Endothelial cell of umbilical vein (primary cell): ENCODE results near the gene PTPRK. TPM values are rescaled to one million over a fixed set of nuclear protein-coding genes. Genes with fewer than 3 reads are reported as not detected.

ENCODE experiments used
- BruUV-seq: library from RNA; stranded (reverse); fragments of 400-500 nt; replicated peaks from 2 replicates; lab custom pipeline; 2021; lab: Mats Ljungman, UMichigan
- CTCF ChIA-PET: fragments of 300-600, 350-600 bp; sonication (Branson Sonifier 250); formaldehyde crosslinking; loops from one replicate; lab custom pipeline; 2021; ENCODE audit warnings: antibody characterized with exemption, inconsistent platforms; lab: Charles Lee
- POLR2A ChIA-PET: fragments of 300-600, 350-600 bp; sonication (Branson Sonifier 250); formaldehyde crosslinking; loops from one replicate; lab custom pipeline; 2021; ENCODE audit warnings: antibody characterized with exemption, inconsistent platforms; lab: Charles Lee
- DNase-seq: peaks from one replicate; pipeline ENCODE4 v3.0.0-alpha.2; 2011; ENCODE audit warnings: low read depth, low spot score
- FAIRE-seq: peaks from 2 replicates; lab custom pipeline; 2011; peaks lifted over from hg19 to GRCh38; lab: Jason Lieb, UNC
- H2AFZ ChIP-seq: 2 replicates; pipeline ENCODE4 v1.6.0; 2012; ENCODE audit warnings: low read depth, low read length, control low read depth, inconsistent platforms
- H3K27ac ChIP-seq: 2 replicates; pipeline ENCODE4 v1.5.1; 2011; ENCODE audit warnings: low read depth, mild to moderate bottlenecking, control low read depth, low read length, moderate library complexity; ENCODE audit not compliant: insufficient read depth
- H3K27me3 ChIP-seq, 2 experiments: 2 replicates each; pipeline versions ENCODE4 v1.6.0 to v1.6.1; 2011; ENCODE audit warnings: low read length in 2 of 2, mixed read lengths in 1 of 2; ENCODE audit not compliant: control insufficient read depth in 2 of 2, insufficient read depth in 2 of 2
- H3K36me3 ChIP-seq, 2 experiments: 2 replicates in 1 of 2; 3 replicates in 1 of 2; pipeline ENCODE4 v1.5.1; 2011; ENCODE audit warnings: low read length in 2 of 2, mild to moderate bottlenecking in 1 of 2, moderate library complexity in 1 of 2; ENCODE audit not compliant: control insufficient read depth in 2 of 2, insufficient read depth in 2 of 2; ENCODE audit errors: extremely low read depth in 1 of 2
- H3K4me1 ChIP-seq: 3 replicates; pipeline ENCODE4 v1.5.1; 2011; ENCODE audit warnings: mild to moderate bottlenecking, low read length; ENCODE audit not compliant: control insufficient read depth, insufficient read depth; ENCODE audit errors: extremely low read depth
- H3K4me2 ChIP-seq: 2 replicates; pipeline ENCODE4 v1.6.1; 2011; ENCODE audit warnings: low read length, control low read depth, mixed read lengths; ENCODE audit not compliant: insufficient read depth
- H3K4me3 ChIP-seq, 3 experiments: fragments of 200-600 bp in 1 of 3; sonication (generic), shearing (Covaris generic) in 1 of 3; replicated peaks in 1 of 3; 2 replicates each; pipeline ENCODE4 v1.5.1; 2011 to 2016; ENCODE audit warnings: control low read depth in 3 of 3, low read length in 3 of 3, mild to moderate bottlenecking in 2 of 3, inconsistent platforms in 1 of 3, low read depth in 1 of 3, moderate library complexity in 1 of 3; ENCODE audit not compliant: insufficient read depth in 1 of 3
- H3K79me2 ChIP-seq: 2 replicates; pipeline ENCODE4 v1.6.0; 2012; ENCODE audit warnings: low read length, inconsistent platforms; ENCODE audit not compliant: control insufficient read depth, insufficient read depth
- H3K9ac ChIP-seq: replicated peaks from 2 replicates; pipeline ENCODE3; 2011; ENCODE audit warnings: low read length, control low read depth; ENCODE audit not compliant: insufficient read depth; ENCODE audit errors: extremely low read depth
- H3K9me1 ChIP-seq: replicated peaks from 3 replicates; pipeline ENCODE4 v1.6.0; 2011; ENCODE audit warnings: mild to moderate bottlenecking, low read length; ENCODE audit not compliant: control insufficient read depth, insufficient read depth; ENCODE audit errors: extremely low read depth
- H3K9me3 ChIP-seq: replicated peaks from 2 replicates; pipeline ENCODE4 v1.5.1; 2012; ENCODE audit warnings: low read length, inconsistent platforms; ENCODE audit not compliant: control insufficient read depth, insufficient read depth
- H4K20me1 ChIP-seq: replicated peaks from 2 replicates; pipeline ENCODE3; 2011; ENCODE audit warnings: mild to moderate bottlenecking, low read length; ENCODE audit not compliant: control insufficient read depth, insufficient read depth; ENCODE audit errors: extremely low read depth
- EZH2 ChIP-seq: IDR thresholded peaks from 2 replicates; pipeline ENCODE4 v1.6.1; 2012; ENCODE audit warnings: borderline replicate concordance, low read depth, mild to moderate bottlenecking, moderate library complexity, low read length, inconsistent platforms; ENCODE audit not compliant: severe bottlenecking
- FOS ChIP-seq: IDR thresholded peaks from 2 replicates; pipeline ENCODE4 v1.6.1; 2011; ENCODE audit warnings: mild to moderate bottlenecking, low read length, moderate library complexity, borderline replicate concordance; ENCODE audit not compliant: insufficient read depth
- GATA2 ChIP-seq: IDR thresholded peaks from 2 replicates; pipeline ENCODE4 v1.7.0; 2011; ENCODE audit warnings: low read depth, mild to moderate bottlenecking, moderate library complexity, mixed read lengths, low read length; ENCODE audit not compliant: insufficient read length, insufficient read depth
- JUN ChIP-seq: IDR thresholded peaks from 2 replicates; pipeline ENCODE4 v1.6.1; 2011; ENCODE audit warnings: borderline replicate concordance, low read depth; ENCODE audit not compliant: insufficient read length, insufficient read depth
- MYC ChIP-seq: IDR thresholded peaks from one replicate; pipeline ENCODE4 v1.6.1; 2011; ENCODE audit warnings: mild to moderate bottlenecking, low read depth, low read length
- POLR2A ChIP-seq: IDR thresholded peaks from 2 replicates; pipeline ENCODE4 v1.6.1; 2012; ENCODE audit warnings: low read depth, mild to moderate bottlenecking, control low read depth, low read length
- POLR2AphosphoS5 ChIP-seq: IDR thresholded peaks from 2 replicates; pipeline ENCODE4 v1.6.1; 2012; ENCODE audit warnings: low read depth, mild to moderate bottlenecking, control low read depth, low read length, moderate library complexity; ENCODE audit not compliant: insufficient read depth
- dilution Hi-C: fragments of 300-500 bp; cut with MboI; formaldehyde crosslinking; loops from one replicate; pipeline ENCODE4 v1.15.0; 2019; ENCODE audit warnings: low sequenced_read_pairs; ENCODE audit not compliant: extremely low pct_ligation_motif_present
- intact Hi-C: fragments of 100-400 bp; cut with micrococcal nuclease; formaldehyde crosslinking; loops from one replicate; pipeline ENCODE4 v1.10.0; 2022
- polyA plus RNA-seq, 4 experiments: library from polyadenylated mRNA; depleted of rRNA in 3 of 4; stranded (reverse) in 3 of 4; unstranded in 1 of 4; fragments of >200 nt; gene quantifications; 2 replicates each; pipeline versions ENCODE4 v1.2.1 to v1.2.3, GENCODE V29; 2011 to 2012; ENCODE audit warnings: missing spikeins in 1 of 4
- total RNA-seq: library from RNA; stranded (reverse); gene quantifications from 2 replicates; pipeline ENCODE4 v1.2.3, GENCODE V29; 2021
- TF ChIP-seq, protein P1 (sequence below): IDR thresholded peaks from 2 replicates; pipeline ENCODE4 v1.6.1; 2011; ENCODE audit not compliant: insufficient read depth, insufficient read length
- TF ChIP-seq, protein P2 (sequence below), 2 donors: IDR thresholded peaks; 1 replicate in 1 of 2; 2 replicates in 1 of 2; pipeline ENCODE4 v1.5.1; 2011; ENCODE audit warnings: low read length in 2 of 2, mild to moderate bottlenecking in 2 of 2, moderate library complexity in 2 of 2, control low read depth in 1 of 2, inconsistent platforms in 1 of 2, low read depth in 1 of 2; ENCODE audit not compliant: insufficient read depth in 1 of 2; ENCODE audit errors: extremely low read depth in 1 of 2

Gene PTPRK
- total and polyA plus RNA-seq, 2 donors (not counting 3 experiments of a cell fraction or from before 2014, with no cell fraction given) = 15.2 to 74.0 TPM

DNA sequence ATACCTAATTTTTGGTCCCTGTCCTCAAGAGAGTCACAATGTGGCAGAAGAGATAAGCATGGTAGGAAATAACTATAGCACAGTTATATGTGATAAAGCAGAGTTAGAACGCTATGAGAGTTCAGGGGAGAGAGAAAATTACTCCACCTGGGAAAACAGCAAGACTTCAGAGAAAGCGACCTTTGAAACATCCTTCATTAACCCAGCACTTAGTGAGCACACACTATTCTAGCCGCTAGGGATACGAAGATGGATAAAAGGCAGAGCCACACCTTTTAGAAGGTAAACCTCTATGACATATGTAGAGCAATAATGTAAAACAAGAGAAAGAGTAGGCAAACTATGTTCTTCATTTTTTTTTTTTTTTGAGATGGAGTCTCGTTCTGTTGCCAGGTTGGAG, 264.3 kb downstream of the PTPRK start:
- BruUV-seq = no TSS peak
- H3K79me2 ChIP-seq = no peaks in the 10 kb centered on the region
- H3K9me1 ChIP-seq = no peaks in the 10 kb centered on the region
- no peak for FAIRE-seq
- no peak for TF ChIP-seq MYC
- TF ChIP-seq GATA2 = no peak
- TF ChIP-seq FOS = no peak
- TF ChIP-seq POLR2AphosphoS5 = no peak
- TF ChIP-seq, protein P1, sequence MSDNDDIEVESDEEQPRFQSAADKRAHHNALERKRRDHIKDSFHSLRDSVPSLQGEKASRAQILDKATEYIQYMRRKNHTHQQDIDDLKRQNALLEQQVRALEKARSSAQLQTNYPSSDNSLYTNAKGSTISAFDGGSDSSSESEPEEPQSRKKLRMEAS = no peak
- TF ChIP-seq, protein P2, sequence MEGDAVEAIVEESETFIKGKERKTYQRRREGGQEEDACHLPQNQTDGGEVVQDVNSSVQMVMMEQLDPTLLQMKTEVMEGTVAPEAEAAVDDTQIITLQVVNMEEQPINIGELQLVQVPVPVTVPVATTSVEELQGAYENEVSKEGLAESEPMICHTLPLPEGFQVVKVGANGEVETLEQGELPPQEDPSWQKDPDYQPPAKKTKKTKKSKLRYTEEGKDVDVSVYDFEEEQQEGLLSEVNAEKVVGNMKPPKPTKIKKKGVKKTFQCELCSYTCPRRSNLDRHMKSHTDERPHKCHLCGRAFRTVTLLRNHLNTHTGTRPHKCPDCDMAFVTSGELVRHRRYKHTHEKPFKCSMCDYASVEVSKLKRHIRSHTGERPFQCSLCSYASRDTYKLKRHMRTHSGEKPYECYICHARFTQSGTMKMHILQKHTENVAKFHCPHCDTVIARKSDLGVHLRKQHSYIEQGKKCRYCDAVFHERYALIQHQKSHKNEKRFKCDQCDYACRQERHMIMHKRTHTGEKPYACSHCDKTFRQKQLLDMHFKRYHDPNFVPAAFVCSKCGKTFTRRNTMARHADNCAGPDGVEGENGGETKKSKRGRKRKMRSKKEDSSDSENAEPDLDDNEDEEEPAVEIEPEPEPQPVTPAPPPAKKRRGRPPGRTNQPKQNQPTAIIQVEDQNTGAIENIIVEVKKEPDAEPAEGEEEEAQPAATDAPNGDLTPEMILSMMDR (IDR thresholded peaks at IDR 0.05; ENCODE audit: extremely low read depth in 1 of 2, insufficient read depth in 1 of 2, low read depth in 1 of 2, low read length in 2 of 2) = no peak
- no peak for TF ChIP-seq EZH2
- TF ChIP-seq JUN = no peak
- TF ChIP-seq POLR2A = no peak
- intact Hi-C loops = no loop called here
- H3K9me3 ChIP-seq = no peaks in the 10 kb centered on the region
- no peak overlapping the region for H3K4me3 ChIP-seq
- ChIA-PET CTCF (interaction anchor here (1.0 kb wide), 1 partner anchor 13 kb away, joined by 3 read pairs; no protein-coding TSS in a partner anchor), POLR2A (no interaction called here)
- dilution Hi-C loops = no loop called here
- no peak overlapping the region for H3K27ac ChIP-seq
- no peak for DNase-seq
- no peak overlapping the region for H3K4me2 ChIP-seq
- H2AFZ ChIP-seq = no peak overlapping the region
- no peaks in the 10 kb centered on the region for H3K36me3 ChIP-seq
- no peaks in the 10 kb centered on the region for H3K4me1 ChIP-seq
- H3K27me3 ChIP-seq = no peaks in the 10 kb centered on the region
- peaks cover 2% of the 10 kb centered on the region for H4K20me1 ChIP-seq
- no peak overlapping the region for H3K9ac ChIP-seq
